GM21381 (cell line): Measurements from ENCODE around the gene PPP1R18.
"Not testable (repeated sequence)": the region's sequence is repeated elsewhere in the genome, so short reads cannot be mapped to it uniquely, and the experiment has no call there.

Experiments used
- ATAC-seq: cut with Tn5 transposase; IDR thresholded peaks from one replicate; pipeline ENCODE4 v1.9.1; 2021; ENCODE audit warnings: mild to moderate bottlenecking, moderate library complexity; ENCODE audit not compliant: unreplicated experiment

PPP1R18 gene, protein sequence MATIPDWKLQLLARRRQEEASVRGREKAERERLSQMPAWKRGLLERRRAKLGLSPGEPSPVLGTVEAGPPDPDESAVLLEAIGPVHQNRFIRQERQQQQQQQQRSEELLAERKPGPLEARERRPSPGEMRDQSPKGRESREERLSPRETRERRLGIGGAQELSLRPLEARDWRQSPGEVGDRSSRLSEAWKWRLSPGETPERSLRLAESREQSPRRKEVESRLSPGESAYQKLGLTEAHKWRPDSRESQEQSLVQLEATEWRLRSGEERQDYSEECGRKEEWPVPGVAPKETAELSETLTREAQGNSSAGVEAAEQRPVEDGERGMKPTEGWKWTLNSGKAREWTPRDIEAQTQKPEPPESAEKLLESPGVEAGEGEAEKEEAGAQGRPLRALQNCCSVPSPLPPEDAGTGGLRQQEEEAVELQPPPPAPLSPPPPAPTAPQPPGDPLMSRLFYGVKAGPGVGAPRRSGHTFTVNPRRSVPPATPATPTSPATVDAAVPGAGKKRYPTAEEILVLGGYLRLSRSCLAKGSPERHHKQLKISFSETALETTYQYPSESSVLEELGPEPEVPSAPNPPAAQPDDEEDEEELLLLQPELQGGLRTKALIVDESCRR

DNA sequence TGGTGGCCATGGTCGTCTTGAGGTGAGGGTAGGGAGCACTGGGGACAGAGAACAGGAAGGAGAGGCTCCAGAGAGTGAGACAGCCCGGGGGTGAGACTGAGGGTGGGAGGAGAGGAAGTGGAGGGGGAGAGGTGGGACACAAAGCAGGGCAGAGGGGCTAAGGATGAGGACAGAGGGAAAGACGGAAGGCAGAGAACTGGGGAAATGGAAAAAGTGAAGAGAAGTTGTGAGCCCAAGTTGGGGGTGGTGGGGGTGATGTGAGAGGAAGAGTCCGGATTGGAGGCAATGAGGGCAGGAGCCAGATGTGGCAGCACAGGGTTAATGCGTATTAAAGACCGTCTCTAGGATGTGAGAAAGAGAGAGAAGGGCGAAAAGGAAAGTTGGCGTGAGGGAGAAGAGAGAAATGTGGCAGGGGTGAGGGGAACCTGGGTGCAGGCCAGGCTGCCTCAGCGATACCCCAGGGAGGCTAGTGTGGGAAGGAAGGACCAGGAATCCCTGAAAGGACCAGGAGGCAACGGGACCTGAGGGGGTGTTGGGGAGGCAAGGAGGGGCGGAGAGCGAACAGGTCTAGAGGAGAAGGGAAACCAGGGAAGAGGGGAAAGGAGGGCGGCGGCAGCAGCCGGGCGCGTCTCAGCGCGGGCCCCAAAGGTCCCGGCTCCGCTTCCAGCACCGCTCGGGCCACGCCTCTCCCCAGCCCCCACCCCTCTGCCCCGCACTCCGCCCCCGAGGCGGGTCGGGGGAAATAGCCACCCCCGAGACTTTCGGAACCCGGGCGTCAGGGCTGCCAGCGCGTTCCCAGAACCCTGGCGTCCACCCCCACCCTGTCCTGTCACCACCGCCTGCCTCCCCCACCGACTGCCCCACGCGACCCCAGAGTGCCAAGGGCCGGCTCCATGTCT is at the start of gene PPP1R18:
PPP1R18 (minus strand) TSS at position 637 of the 899 bp plus-strand sequence; CDS start at position 10, 627 bp downstream.
- peak; percentile 21 for ATAC-seq

GRCh38 chr6:30735668-30736314 is 49.3 kb upstream of the PPP1R18 start:
- ATAC-seq: no peak

DNA sequence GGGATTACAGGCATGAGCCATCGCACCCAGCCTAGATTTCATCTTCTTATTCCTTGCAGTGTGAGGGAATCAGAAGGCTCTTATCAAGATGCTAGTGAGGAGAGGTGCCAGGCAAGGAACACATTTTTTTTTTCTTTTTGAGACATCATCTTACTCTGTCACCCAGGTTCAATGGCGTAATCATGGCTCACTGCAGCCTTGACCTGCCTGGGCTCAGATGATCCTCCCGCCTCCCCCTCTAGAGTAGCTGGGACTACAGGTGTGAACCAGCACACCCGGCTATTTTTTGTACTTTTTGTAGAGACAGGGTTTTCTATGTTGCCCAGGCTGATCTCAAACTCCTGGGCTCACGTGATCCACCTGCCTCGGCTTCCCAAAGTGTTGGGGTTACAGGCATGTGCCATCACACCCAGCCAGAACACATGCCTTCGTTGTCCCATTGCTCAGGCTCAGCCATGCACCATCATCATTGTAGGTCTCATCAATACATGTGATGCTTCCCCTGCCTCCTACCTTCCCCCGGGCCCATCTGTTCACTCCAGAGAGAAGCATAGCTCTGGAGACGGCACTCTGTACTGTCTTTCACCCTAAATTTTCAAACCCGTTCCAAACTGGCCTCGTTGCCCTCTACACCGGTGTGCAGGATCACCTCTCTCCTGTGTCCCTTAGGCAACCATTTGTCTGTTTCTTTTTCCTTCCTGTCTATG is 45.9 kb upstream of the PPP1R18 start:
- ATAC-seq: no peak

GRCh38 chr6:30730601-30731435 is 44.4 kb upstream of the PPP1R18 start:
- ATAC-seq: no peak

- ATAC-seq: no peak
Observed at GRCh38 chr6:30727920-30728553, 41.6 kb upstream of the PPP1R18 start.

GRCh38 chr6:30726506-30727413 is 40.3 kb upstream of the PPP1R18 start:
- ATAC-seq: no peak

DNA sequence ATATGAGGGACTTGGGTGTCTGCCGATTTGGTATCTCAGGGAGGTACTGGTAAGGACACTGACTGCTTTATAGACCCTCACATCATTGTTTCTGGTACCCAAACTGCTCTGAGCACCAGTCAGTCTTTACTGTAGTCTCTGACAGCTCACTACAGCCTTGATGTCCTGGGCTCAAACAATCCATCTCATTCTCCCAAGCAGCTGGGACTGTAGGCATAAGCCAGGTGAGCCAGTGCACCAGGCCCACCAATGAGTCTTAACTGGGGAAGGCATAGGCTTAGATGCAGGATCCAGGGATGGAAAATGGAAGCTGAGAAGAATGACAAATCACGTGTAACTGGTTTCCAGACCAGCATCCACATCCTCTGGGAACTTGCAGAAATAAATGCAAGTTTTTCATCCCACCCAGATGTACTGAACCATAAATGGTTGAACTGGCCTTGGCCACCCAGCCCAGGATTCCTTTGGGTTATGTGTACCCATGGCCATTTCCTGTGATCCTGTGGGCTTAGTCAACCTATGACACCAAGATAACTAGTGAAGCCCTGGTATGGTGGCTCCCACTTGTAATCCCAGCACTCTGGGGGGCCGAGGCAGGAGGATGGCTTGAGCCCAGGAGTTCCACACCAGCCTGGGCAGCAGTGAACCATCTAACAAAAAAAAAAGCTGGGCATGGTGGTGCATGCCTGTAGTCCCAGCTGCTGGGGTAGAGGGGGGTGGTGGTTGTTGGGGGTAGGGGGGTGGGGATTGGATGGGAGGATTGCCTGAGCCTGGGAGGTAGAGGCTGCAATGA is 39.5 kb upstream of the PPP1R18 start:
- ATAC-seq: no peak

DNA sequence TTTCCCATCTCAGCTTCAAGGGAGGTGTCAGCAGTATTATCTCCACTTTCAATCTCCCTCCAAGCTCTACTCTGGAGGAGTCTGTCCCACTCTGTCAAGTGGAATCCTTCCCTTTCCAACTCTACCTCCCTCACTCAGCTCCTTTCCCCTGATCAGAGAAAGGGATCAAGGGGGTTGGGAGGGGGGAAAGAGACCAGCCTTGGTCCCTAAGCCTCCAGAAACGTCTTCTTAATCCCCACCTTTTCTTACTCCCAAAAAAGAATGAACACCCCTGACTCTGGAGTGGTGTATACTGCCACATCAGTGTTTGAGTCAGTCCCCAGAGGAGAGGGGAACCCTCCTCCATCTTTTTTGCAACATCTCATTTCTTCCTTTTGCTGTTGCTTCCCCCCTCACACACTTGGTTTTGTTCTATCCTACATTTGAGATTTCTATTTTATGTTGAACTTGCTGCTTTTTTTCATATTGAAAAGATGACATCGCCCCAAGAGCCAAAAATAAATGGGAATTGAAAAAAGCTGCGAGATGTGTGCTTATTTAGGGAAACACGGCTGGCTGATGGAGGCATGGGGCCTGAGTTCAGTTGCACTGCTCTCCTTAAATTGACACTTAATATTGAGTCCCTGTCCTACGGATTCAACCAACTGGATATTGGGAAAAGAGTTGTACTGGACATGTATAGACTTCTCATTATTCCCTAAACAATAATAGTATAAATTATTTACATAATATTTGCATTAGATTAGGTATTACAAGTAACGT is 38.6 kb upstream of the PPP1R18 start:
- no peak for ATAC-seq

DNA sequence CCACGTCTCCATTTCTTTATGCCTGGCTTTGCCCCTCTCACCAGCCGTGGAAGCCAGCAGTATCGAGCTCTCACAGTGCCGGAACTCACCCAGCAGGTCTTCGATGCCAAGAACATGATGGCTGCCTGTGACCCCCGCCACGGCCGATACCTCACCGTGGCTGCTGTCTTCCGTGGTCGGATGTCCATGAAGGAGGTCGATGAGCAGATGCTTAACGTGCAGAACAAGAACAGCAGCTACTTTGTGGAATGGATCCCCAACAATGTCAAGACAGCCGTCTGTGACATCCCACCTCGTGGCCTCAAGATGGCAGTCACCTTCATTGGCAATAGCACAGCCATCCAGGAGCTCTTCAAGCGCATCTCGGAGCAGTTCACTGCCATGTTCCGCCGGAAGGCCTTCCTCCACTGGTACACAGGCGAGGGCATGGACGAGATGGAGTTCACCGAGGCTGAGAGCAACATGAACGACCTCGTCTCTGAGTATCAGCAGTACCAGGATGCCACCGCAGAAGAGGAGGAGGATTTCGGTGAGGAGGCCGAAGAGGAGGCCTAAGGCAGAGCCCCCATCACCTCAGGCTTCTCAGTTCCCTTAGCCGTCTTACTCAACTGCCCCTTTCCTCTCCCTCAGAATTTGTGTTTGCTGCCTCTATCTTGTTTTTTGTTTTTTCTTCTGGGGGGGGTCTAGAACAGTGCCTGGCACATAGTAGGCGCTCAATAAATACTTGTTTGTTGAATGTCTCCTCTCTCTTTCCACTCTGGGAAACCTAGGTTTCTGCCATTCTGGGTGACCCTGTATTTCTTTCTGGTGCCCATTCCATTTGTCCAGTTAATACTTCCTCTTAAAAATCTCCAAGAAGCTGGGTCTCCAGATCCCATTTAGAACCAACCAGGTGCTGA is 37.6 kb upstream of the PPP1R18 start:
- ATAC-seq: not testable (repeated sequence)

DNA sequence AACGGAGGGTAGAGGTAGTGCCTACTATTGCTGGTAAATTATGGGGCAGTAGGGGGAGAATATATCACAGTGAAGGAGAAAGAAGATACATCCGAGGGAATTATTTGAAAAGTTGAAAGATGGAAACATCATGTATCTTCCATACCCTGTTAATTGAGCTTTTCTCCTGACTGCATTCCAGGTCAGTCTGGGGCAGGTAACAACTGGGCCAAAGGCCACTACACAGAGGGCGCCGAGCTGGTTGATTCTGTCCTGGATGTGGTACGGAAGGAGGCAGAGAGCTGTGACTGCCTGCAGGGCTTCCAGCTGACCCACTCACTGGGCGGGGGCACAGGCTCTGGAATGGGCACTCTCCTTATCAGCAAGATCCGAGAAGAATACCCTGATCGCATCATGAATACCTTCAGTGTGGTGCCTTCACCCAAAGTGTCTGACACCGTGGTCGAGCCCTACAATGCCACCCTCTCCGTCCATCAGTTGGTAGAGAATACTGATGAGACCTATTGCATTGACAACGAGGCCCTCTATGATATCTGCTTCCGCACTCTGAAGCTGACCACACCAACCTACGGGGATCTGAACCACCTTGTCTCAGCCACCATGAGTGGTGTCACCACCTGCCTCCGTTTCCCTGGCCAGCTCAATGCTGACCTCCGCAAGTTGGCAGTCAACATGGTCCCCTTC is 36.9 kb upstream of the PPP1R18 start:
- ATAC-seq: not testable (repeated sequence)

- ATAC-seq: no peak
Observed at GRCh38 chr6:30722280-30723112, 36.1 kb upstream of the PPP1R18 start.

DNA sequence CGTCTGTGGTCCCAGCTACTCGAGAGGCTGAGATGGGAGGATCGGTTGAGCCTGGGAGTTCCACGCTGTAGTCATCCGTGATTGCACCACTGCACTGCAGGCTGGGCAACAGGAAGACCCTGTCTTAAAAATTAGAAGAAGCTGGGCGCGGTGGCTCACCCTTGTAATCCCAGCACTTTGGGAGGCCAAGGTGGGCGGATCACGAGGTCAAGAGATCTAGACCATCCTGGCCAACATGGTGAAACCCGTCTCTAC is 35.5 kb upstream of the PPP1R18 start:
- not testable (repeated sequence) for ATAC-seq

DNA sequence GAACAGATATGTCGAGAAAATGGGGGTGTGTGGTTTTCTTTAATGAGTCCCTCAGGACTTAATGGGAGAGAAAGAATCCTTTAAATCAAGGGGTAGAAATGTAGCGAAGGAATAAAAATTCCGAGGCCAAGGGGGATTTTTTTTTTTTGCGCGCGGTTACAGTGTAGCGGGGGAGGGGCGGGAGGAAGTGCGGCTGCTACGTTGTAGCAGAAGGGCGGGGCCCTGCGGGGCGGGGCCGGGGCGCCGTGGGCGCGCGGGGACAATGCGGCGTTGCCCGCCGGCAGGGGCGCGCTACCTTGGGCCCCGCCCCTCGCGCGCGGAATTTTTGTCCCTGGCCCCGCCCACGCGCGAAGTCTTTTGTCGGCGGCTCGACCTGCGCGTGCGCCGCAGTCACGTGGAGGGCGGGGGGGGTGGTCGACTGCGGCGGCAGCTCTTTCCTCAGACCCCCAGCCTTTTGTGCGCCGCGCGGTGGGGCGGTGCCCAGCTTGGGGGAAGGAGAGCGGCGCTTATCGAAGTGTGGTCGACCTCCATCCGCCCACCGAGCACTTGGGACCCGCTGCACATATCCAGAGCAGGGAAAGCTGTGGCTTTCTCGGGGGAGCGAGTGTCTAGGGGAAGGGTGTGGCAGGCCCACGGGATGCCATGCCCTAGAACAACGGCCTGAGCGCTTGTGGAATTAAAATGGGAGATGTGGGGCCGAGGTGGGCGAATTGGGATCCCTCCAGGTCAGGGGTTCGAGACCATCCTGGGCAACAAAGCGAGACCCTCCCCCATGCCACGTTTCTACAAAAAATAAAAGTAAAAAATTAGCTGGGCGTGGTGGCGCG is 35.0 kb upstream of the PPP1R18 start:
- peak; percentile 33 for ATAC-seq
